Lower leg skin (tissue), 3 donors: ENCODE results near the gene KIF13A.

Source experiments
- CTCF ChIP-seq, 3 donors: fragments of 450-650 bp; IDR thresholded peaks; one replicate each; pipeline ENCODE4 v1.5.1; 2016; ENCODE audit warnings: antibody characterized with exemption in 3 of 3, mild to moderate bottlenecking in 3 of 3, moderate library complexity in 2 of 3
- POLR2A ChIP-seq, 2 donors: fragments of 450-650 bp; IDR thresholded peaks; one replicate each; pipeline ENCODE4 v1.6.1; 2016 to 2017; ENCODE audit warnings: antibody characterized with exemption in 2 of 2, mild to moderate bottlenecking in 1 of 2, moderate library complexity in 1 of 2

GRCh38 chr6:17714177-17714576 is 273.3 kb downstream of the KIF13A start:
- TF ChIP-seq CTCF (IDR thresholded peaks at IDR 0.05) (no peak), POLR2A (IDR thresholded peaks at IDR 0.05) (no peak)
